ENCODE results near the gene PPP2R3A. TPM values are rescaled to one million over a fixed set of nuclear protein-coding genes. Genes with fewer than 3 reads are reported as not detected.
A peak's percentile ranks its signal among the peaks of the same experiment; 100 is the strongest.
"Not testable (repeated sequence)": the region's sequence is repeated elsewhere in the genome, so short reads cannot be mapped to it uniquely, and the experiment has no call there.

The PPP2R3A gene
- 57.6 TPM for polyA plus RNA-seq (ENCODE audit: insufficient read length)

- DNase-seq: peak; percentile 88
Observed at GRCh38 chr3:135965506-135966270, at the start of gene PPP2R3A. Gene PPP2R3A (plus strand): TSS chr3:135965728. CDS start chr3:136001499, 35,771 bp downstream.

- no peak for DNase-seq
Observed at GRCh38 chr3:135916310-135916709, 49.2 kb upstream of the PPP2R3A start.

GRCh38 chr3:135917076-135917475, 48.5 kb upstream of the PPP2R3A start:
- DNase-seq: no peak

- DNase-seq: no peak
Observed at GRCh38 chr3:135917927-135918597, 47.5 kb upstream of the PPP2R3A start.

GRCh38 chr3:135918600-135918999, 46.9 kb upstream of the PPP2R3A start:
- no peak for DNase-seq

GRCh38 chr3:135920275-135920674, 45.3 kb upstream of the PPP2R3A start:
- DNase-seq: no peak

GRCh38 chr3:135922903-135923250, 42.7 kb upstream of the PPP2R3A start:
- no peak for DNase-seq

- no peak for DNase-seq
Observed at GRCh38 chr3:135924506-135924905, 41.0 kb upstream of the PPP2R3A start.

- DNase-seq: no peak
Observed at GRCh38 chr3:135926664-135927063, 38.9 kb upstream of the PPP2R3A start.

- DNase-seq: no peak
Observed at GRCh38 chr3:135927155-135927554, 38.4 kb upstream of the PPP2R3A start.

- DNase-seq: peak; percentile 53
Observed at GRCh38 chr3:135929670-135930069, 35.9 kb upstream of the PPP2R3A start.

- DNase-seq: no peak
Observed at GRCh38 chr3:135930255-135930654, 35.3 kb upstream of the PPP2R3A start.

GRCh38 chr3:135935171-135935570, 30.4 kb upstream of the PPP2R3A start:
- DNase-seq: not testable (repeated sequence)

- DNase-seq: not testable (repeated sequence)
Observed at GRCh38 chr3:135937766-135938165, 27.8 kb upstream of the PPP2R3A start.

- no peak for DNase-seq
Observed at GRCh38 chr3:135944831-135945230, 20.7 kb upstream of the PPP2R3A start.

GRCh38 chr3:135950941-135951340, 14.6 kb upstream of the PPP2R3A start:
- DNase-seq: no peak

GRCh38 chr3:135964160-135964955, 1.2 kb upstream of the PPP2R3A start:
- no peak for DNase-seq

GRCh38 chr3:135965129-135965505, 411 bp upstream of the PPP2R3A start:
- DNase-seq: no peak

GRCh38 chr3:135966271-135966961, 888 bp downstream of the PPP2R3A start:
- peak; percentile 57 for DNase-seq

GRCh38 chr3:135966962-135967274, 1.4 kb downstream of the PPP2R3A start:
- no peak for DNase-seq

GRCh38 chr3:135967867-135968266, 2.3 kb downstream of the PPP2R3A start:
- DNase-seq: no peak

GRCh38 chr3:135970506-135971116, 5.1 kb downstream of the PPP2R3A start:
- DNase-seq: no peak

Data from hindlimb muscle (tissue), 1 donor.